Measurements from ENCODE around the gene DBI.

DBI gene

DNA sequence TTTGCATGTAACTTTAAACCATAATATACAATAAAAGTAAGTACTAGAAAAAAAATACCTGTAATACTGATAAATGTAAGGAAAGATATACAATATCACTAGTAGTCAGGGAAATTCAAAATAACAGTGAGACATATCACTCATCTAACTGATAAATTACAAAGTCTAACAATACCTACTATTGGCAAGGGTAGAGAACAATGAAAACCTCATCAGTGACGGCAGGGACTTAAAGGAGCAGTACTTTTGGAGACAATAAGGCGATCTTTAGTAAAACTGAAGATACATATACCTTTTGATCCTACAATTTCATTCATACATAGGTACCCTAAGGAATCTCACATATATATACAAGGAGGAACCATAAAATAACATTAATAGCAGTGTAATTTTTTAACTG lies 25.1 kb upstream of the DBI start:
- H3K27me3 ChIP-seq (ENCODE audit: control insufficient read depth, insufficient read depth, low read length): no peaks in the 10 kb centered on the region
- no peak overlapping the region for H3K4me3 ChIP-seq (ENCODE audit: low read depth, low read length)
- TF ChIP-seq, protein P1, sequence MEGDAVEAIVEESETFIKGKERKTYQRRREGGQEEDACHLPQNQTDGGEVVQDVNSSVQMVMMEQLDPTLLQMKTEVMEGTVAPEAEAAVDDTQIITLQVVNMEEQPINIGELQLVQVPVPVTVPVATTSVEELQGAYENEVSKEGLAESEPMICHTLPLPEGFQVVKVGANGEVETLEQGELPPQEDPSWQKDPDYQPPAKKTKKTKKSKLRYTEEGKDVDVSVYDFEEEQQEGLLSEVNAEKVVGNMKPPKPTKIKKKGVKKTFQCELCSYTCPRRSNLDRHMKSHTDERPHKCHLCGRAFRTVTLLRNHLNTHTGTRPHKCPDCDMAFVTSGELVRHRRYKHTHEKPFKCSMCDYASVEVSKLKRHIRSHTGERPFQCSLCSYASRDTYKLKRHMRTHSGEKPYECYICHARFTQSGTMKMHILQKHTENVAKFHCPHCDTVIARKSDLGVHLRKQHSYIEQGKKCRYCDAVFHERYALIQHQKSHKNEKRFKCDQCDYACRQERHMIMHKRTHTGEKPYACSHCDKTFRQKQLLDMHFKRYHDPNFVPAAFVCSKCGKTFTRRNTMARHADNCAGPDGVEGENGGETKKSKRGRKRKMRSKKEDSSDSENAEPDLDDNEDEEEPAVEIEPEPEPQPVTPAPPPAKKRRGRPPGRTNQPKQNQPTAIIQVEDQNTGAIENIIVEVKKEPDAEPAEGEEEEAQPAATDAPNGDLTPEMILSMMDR (IDR thresholded peaks at IDR 0.05): no peak
- no peaks in the 10 kb centered on the region for H3K9me3 ChIP-seq (ENCODE audit: control insufficient read depth, low read length)
- H3K4me1 ChIP-seq: peaks cover 5% of the 10 kb centered on the region
- no peak overlapping the region for H3K4me2 ChIP-seq (ENCODE audit: low read length)
- no peak overlapping the region for H2AFZ ChIP-seq
- no peak overlapping the region for H3K27ac ChIP-seq
- no peak overlapping the region for H3K9ac ChIP-seq
- no peaks in the 10 kb centered on the region for H3K36me3 ChIP-seq (ENCODE audit: control insufficient read depth, insufficient read depth, low read length)
- peaks cover 6% of the 10 kb centered on the region for H3K79me2 ChIP-seq

GRCh38 chr2:119349289-119349688 lies 17.5 kb upstream of the DBI start:
- no peaks in the 10 kb centered on the region for H3K9me3 ChIP-seq (ENCODE audit: control insufficient read depth, low read length)
- no peak overlapping the region for H3K27ac ChIP-seq
- H3K9ac ChIP-seq: no peak overlapping the region
- H3K4me3 ChIP-seq (ENCODE audit: low read depth, low read length): no peak overlapping the region
- H3K36me3 ChIP-seq (ENCODE audit: control insufficient read depth, insufficient read depth, low read length): no peaks in the 10 kb centered on the region
- peaks cover 2% of the 10 kb centered on the region for H3K79me2 ChIP-seq
- TF ChIP-seq, protein P1 (IDR thresholded peaks at IDR 0.05): no peak
- H3K4me2 ChIP-seq (ENCODE audit: low read length): no peak overlapping the region
- no peaks in the 10 kb centered on the region for H3K27me3 ChIP-seq (ENCODE audit: control insufficient read depth, insufficient read depth, low read length)
- H2AFZ ChIP-seq: no peak overlapping the region
- peaks cover 5% of the 10 kb centered on the region for H3K4me1 ChIP-seq

DNA sequence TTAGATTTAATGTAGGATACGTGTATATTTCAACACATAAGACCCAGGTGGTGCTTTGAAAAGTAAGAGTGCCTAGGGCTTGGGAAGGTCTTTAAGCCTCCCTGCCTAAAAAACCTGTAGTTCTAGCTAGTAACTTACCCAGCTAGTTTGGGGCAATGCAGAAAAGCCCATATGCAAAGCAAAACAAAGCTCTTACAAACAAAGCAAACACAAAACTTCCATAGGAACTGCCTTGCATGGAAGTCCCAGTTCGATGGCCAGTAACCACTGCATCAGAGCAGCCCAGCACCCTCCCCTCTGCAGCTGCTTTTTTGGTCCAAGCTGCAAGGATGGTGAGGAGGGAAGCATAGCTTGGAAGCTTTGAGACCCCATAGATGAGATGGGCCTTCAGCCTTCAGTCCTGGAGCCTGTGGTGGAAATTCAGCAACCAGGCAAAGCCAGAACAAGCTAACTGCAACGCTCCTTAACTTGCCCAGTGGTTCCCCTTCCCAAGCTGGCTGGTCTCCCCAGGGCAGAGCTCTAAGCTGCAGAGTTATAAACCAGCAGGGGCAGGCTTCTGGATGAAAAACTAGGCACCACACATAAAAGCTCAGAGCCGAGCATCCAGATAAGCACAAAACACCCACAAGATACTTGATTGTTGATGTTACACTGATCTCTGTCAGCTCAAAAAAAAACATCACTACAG lies 16.3 kb upstream of the DBI start:
- H3K4me1 ChIP-seq: no peaks in the 10 kb centered on the region
- H2AFZ ChIP-seq: peak overlapping the region; percentile 57
- H3K27ac ChIP-seq: peak overlapping the region; percentile 22
- no peaks in the 10 kb centered on the region for H3K27me3 ChIP-seq (ENCODE audit: control insufficient read depth, insufficient read depth, low read length)
- TF ChIP-seq, protein P1 (IDR thresholded peaks at IDR 0.05): no peak
- H3K79me2 ChIP-seq: peaks cover 8% of the 10 kb centered on the region
- no peaks in the 10 kb centered on the region for H3K9me3 ChIP-seq (ENCODE audit: control insufficient read depth, low read length)
- H3K4me3 ChIP-seq (ENCODE audit: low read depth, low read length): no peak overlapping the region
- H3K4me2 ChIP-seq (ENCODE audit: low read length): no peak overlapping the region
- H3K36me3 ChIP-seq (ENCODE audit: control insufficient read depth, insufficient read depth, low read length): no peaks in the 10 kb centered on the region
- no peak overlapping the region for H3K9ac ChIP-seq

- Histone ChIP-seq H3K27me3 (ENCODE audit: control insufficient read depth, insufficient read depth, low read length) (no peaks in the 10 kb centered on the region), H3K4me3 (ENCODE audit: low read depth, low read length) (no peak overlapping the region), H3K4me1 (peaks cover 8% of the 10 kb centered on the region), H3K79me2 (peaks cover 16% of the 10 kb centered on the region), H3K9me3 (ENCODE audit: control insufficient read depth, low read length) (no peaks in the 10 kb centered on the region), H2AFZ (peak overlapping the region; percentile 53), H3K27ac (peak overlapping the region; percentile 55), H3K36me3 (ENCODE audit: control insufficient read depth, insufficient read depth, low read length) (no peaks in the 10 kb centered on the region), H3K4me2 (ENCODE audit: low read length) (no peak overlapping the region), H3K9ac (no peak overlapping the region)
- TF ChIP-seq, protein P1 (IDR thresholded peaks at IDR 0.05): no peak
These were observed 14.4 kb upstream of the DBI start for GRCh38 chr2:119352357-119352756.

- Histone ChIP-seq H3K9ac (no peak overlapping the region), H3K27me3 (ENCODE audit: control insufficient read depth, insufficient read depth, low read length) (no peaks in the 10 kb centered on the region), H3K4me2 (ENCODE audit: low read length) (no peak overlapping the region), H3K27ac (no peak overlapping the region), H3K9me3 (ENCODE audit: control insufficient read depth, low read length) (no peaks in the 10 kb centered on the region), H3K4me1 (peaks cover 22% of the 10 kb centered on the region), H2AFZ (no peak overlapping the region), H3K79me2 (peaks cover 21% of the 10 kb centered on the region), H3K4me3 (ENCODE audit: low read depth, low read length) (no peak overlapping the region), H3K36me3 (ENCODE audit: control insufficient read depth, insufficient read depth, low read length) (no peaks in the 10 kb centered on the region)
- TF ChIP-seq, protein P1 (IDR thresholded peaks at IDR 0.05): no peak
These were observed 11.9 kb upstream of the DBI start for GRCh38 chr2:119354860-119355259.
